ENCODE measurements around the gene TACC2.

The TACC2 gene

GRCh38 chr10:122124808-122125207 lies 135.8 kb downstream of the TACC2 start:
- no peak for DNase-seq

GRCh38 chr10:122126763-122127659 lies 138.0 kb downstream of the TACC2 start:
- DNase-seq, result no peak

GRCh38 chr10:122127943-122128342 lies 139.0 kb downstream of the TACC2 start:
- no peak for DNase-seq

- no peak for DNase-seq
Observed at GRCh38 chr10:122128357-122128756, 139.4 kb downstream of the TACC2 start.

GRCh38 chr10:122130474-122131110 lies 141.6 kb downstream of the TACC2 start:
- no peak for DNase-seq

GRCh38 chr10:122132331-122132755 lies 143.4 kb downstream of the TACC2 start:
- DNase-seq, result no peak

GRCh38 chr10:122132882-122133565 lies 144.1 kb downstream of the TACC2 start:
- DNase-seq, result no peak

- no peak for DNase-seq
Observed at GRCh38 chr10:122135251-122136025, 146.5 kb downstream of the TACC2 start.

GRCh38 chr10:122138831-122139625 lies 150.1 kb downstream of the TACC2 start:
- DNase-seq, result no peak

- DNase-seq, result no peak
Observed at GRCh38 chr10:122139627-122140170, 150.7 kb downstream of the TACC2 start.

- DNase-seq, result peak; percentile 18
Observed at GRCh38 chr10:122140461-122140902, 151.5 kb downstream of the TACC2 start.

- DNase-seq, result peak; percentile 86
Observed at GRCh38 chr10:122140941-122141623, 152.1 kb downstream of the TACC2 start.

GRCh38 chr10:122141821-122142640 lies 153.1 kb downstream of the TACC2 start:
- DNase-seq, result no peak

- DNase-seq, result no peak
Observed at GRCh38 chr10:122142641-122143237, 153.8 kb downstream of the TACC2 start.

GRCh38 chr10:122143238-122143841 lies 154.4 kb downstream of the TACC2 start:
- DNase-seq, result no peak

GRCh38 chr10:122144199-122144598 lies 155.2 kb downstream of the TACC2 start:
- DNase-seq, result no peak

GRCh38 chr10:122145113-122145512 lies 156.2 kb downstream of the TACC2 start:
- DNase-seq, result no peak

- DNase-seq, result no peak
Observed at GRCh38 chr10:122147663-122148062, 158.7 kb downstream of the TACC2 start.
